ENCODE results near the gene CEBPB.

GRCh38 chr20:50203951-50204937, 13.6 kb downstream of the CEBPB start:
- no peak for TF ChIP-seq POLR2A (IDR thresholded peaks at IDR 0.05)
- no peak for TF ChIP-seq CTCF (IDR thresholded peaks at IDR 0.05)

All from heart left ventricle (tissue), 13 donors.